ENCODE measurements around the gene USP31.

Gene USP31

DNA sequence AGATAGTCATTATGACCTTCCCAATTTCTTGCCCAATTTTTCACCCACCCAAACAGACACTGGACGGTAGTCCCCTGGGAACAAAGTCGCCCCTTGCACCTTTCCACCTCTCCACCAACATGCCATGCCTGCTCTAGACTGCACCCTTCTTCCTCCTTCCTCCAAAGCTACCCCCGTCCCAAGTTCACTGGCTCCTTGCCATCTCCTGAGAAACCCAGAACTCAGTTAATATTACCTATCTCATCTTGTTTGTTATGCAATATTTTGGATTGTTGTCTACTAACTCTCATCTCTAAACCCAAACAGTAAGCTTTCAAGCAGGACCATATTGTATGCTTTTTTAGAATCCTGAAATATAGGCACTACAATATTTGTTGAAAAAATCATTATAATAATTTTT is 63.3 kb downstream of the USP31 start:
- no peak for TF ChIP-seq CTCF (conservative IDR thresholded peaks at IDR 0.05; ENCODE audit: low read depth, low read length)
- H3K4me3 ChIP-seq (ENCODE audit: low read depth, low read length) = no peak overlapping the region
- DNase-seq (ENCODE audit: low read depth) = no peak

DNA sequence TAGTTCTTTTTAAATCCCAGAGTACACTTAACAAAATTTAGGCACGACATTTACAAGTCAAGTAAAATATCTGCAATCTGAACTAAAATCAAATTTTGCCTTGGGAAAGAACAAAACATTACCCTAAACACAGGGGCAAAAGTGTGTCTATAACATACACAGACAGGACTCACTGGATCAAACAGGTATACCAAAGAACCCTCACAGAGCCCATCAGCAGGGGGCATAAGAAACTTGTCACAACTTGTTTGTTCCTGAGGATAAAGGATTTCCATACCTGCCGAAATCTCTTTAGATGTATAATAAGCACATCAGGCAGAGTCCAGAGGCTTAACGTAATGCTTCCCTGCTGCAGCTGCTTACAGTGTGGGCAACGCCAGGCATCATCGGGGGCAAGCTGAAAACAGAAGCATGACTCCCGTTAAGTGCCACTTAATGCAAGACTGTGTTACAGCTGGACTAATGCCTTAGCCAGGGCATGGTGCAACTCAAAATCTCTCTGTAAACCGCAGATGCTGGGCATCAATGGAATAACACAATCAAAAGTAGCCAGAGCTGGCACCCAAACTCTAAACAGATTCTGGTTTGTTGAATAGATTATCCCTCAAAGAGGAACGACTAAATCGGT is 67.0 kb downstream of the USP31 start:
- DNase-seq (ENCODE audit: low read depth) = no peak
- no peak for TF ChIP-seq CTCF (conservative IDR thresholded peaks at IDR 0.05; ENCODE audit: low read depth, low read length)
- no peak overlapping the region for H3K4me3 ChIP-seq (ENCODE audit: low read depth, low read length)

DNA sequence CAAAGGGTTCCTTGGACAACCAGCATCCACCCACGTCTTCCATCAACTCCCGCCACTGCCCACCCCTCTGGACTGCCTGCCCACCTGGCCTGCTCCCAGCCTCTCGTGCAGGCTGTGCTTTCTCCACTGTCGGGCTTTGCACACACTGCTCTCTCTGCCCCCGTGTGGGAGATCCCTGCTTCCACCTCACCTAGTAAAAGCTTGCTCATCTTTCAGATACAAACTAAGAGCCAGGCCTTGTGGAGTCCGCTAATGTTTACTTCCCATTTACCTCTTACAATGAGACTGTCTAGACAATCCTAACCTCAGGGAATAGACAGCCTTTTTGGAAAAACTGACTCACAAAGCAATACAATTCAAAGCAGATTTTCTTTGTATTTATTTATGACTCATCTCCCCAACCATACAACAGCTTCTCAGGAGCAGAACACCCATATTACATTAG is 67.6 kb downstream of the USP31 start:
- peak; percentile 44 for DNase-seq (ENCODE audit: low read depth)
- TF ChIP-seq CTCF (conservative IDR thresholded peaks at IDR 0.05; ENCODE audit: low read depth, low read length) = peak; percentile 19
- no peak overlapping the region for H3K4me3 ChIP-seq (ENCODE audit: low read depth, low read length)

GRCh38 chr16:23080747-23081146 is 68.5 kb downstream of the USP31 start:
- H3K4me3 ChIP-seq (ENCODE audit: low read depth, low read length) = no peak overlapping the region
- no peak for TF ChIP-seq CTCF (conservative IDR thresholded peaks at IDR 0.05; ENCODE audit: low read depth, low read length)
- DNase-seq (ENCODE audit: low read depth) = no peak

DNA sequence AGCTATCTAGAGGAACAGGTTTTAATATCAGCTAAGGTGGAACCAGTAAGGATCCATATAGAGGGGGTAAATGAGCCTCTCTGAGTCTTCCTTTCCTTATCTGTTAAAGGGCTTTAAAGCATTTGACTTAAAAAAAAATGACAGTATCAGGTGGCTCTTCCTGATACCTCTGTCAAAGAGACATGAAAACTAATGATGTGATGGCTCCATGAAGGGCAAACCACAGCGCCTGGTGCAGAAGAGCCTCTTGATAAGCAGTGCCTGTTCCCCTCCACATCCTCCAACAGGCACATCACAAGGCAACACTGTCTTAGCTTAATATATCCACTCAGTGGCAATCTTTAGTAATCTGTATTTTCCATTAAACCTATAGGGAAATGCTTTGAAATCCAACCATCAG is 68.9 kb downstream of the USP31 start:
- no peak for TF ChIP-seq CTCF (conservative IDR thresholded peaks at IDR 0.05; ENCODE audit: low read depth, low read length)
- DNase-seq (ENCODE audit: low read depth) = no peak
- no peak overlapping the region for H3K4me3 ChIP-seq (ENCODE audit: low read depth, low read length)

DNA sequence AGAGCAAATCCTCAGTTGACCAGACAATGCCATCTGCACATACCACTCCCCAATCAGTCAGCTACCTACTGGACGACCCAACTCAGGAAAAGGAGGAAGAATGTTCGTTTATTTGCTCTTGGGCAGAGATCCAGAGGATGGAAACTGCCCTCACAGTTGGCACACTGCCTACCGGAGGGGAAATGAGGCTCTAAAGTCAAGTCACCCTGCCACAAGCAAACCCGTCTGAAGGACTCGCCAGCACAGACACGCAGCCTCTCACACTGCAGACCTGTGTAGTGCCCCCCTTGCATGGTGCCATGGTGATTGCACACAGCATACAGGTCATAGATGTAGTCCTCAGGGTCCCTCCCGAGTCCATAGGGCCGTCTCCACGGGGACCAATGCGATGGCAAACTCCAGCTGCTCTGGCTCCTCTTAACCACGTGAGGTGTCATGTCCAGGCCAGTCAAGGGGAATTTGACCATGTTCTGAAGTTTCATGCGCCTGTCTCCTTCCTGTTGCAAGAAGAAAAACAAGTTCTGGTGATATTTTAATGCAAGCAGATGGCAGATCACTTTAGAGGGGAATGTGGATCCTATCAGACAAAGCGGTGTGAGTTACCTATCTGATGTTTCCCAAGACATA is 69.5 kb downstream of the USP31 start:
- H3K4me3 ChIP-seq (ENCODE audit: low read depth, low read length) = no peak overlapping the region
- TF ChIP-seq CTCF (conservative IDR thresholded peaks at IDR 0.05; ENCODE audit: low read depth, low read length) = no peak
- no peak for DNase-seq (ENCODE audit: low read depth)

GRCh38 chr16:23074423-23074822 is 74.8 kb downstream of the USP31 start:
- DNase-seq (ENCODE audit: low read depth) = no peak
- H3K4me3 ChIP-seq (ENCODE audit: low read depth, low read length) = no peak overlapping the region
- no peak for TF ChIP-seq CTCF (conservative IDR thresholded peaks at IDR 0.05; ENCODE audit: low read depth, low read length)
